Measurements from ENCODE around the gene MGAT4D. TPM values are rescaled to one million over a fixed set of nuclear protein-coding genes. Genes with fewer than 3 reads are reported as not detected.

MGAT4D gene
- total and polyA plus RNA-seq, 2 donors (not counting 1 experiment from before 2014, with no cell fraction given) = not detected

DNA sequence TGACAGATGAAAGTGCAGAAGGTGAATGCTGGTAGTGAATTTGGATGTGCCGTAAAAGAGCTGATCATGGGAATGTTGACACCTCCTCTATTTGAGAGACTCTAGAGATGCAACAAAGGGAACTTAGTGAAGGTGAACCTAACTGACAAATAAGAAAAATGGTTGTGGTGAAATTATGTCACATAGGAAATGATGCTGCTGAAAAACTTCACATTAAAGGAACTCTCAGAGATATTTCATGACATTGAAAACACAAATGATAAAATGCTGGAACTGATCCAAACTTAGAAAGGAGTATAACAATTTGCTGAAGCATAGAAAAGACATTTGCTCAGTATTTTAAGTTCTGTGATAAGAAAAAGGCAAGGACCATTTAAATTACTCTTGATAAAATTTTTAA, 31.9 kb downstream of the MGAT4D start:
- H3K4me2 ChIP-seq (ENCODE audit: extremely low read depth, insufficient read depth, low read length) = no peak overlapping the region
- no peak for DNase-seq (ENCODE audit: low read depth in 2 of 2)
- H3K79me2 ChIP-seq (ENCODE audit: control insufficient read depth, insufficient read depth, low read length) = no peaks in the 10 kb centered on the region
- no peak overlapping the region for H3K27ac ChIP-seq (ENCODE audit: insufficient read depth, low read length)
- no peak overlapping the region for H3K4me3 ChIP-seq (replicated peaks in 1 of 4; ENCODE audit: control extremely low read depth in 1 of 4, insufficient read depth in 1 of 4, low read depth in 3 of 4, low read length in 4 of 4)
- no peak overlapping the region for H3K9ac ChIP-seq (ENCODE audit: insufficient read depth, low read length)
- TF ChIP-seq EZH2 (IDR thresholded peaks at IDR 0.05; ENCODE audit: low read length, missing control alignments) = no peak
- TF ChIP-seq, protein P1, sequence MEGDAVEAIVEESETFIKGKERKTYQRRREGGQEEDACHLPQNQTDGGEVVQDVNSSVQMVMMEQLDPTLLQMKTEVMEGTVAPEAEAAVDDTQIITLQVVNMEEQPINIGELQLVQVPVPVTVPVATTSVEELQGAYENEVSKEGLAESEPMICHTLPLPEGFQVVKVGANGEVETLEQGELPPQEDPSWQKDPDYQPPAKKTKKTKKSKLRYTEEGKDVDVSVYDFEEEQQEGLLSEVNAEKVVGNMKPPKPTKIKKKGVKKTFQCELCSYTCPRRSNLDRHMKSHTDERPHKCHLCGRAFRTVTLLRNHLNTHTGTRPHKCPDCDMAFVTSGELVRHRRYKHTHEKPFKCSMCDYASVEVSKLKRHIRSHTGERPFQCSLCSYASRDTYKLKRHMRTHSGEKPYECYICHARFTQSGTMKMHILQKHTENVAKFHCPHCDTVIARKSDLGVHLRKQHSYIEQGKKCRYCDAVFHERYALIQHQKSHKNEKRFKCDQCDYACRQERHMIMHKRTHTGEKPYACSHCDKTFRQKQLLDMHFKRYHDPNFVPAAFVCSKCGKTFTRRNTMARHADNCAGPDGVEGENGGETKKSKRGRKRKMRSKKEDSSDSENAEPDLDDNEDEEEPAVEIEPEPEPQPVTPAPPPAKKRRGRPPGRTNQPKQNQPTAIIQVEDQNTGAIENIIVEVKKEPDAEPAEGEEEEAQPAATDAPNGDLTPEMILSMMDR (conservative IDR thresholded peaks at IDR 0.05 in 1 of 2, IDR thresholded peaks at IDR 0.05 in 1 of 2; ENCODE audit: low read depth in 1 of 2, low read length in 2 of 2) = no peak
- H3K9me3 ChIP-seq (ENCODE audit: control insufficient read depth, insufficient read depth, low read depth, low read length) = no peaks in the 10 kb centered on the region
- H3K4me1 ChIP-seq (ENCODE audit: control insufficient read depth, extremely low read depth, insufficient read depth, low read length) = no peaks in the 10 kb centered on the region
- no peaks in the 10 kb centered on the region for H3K36me3 ChIP-seq (ENCODE audit: control insufficient read depth, insufficient read depth, low read length)
- peaks cover 8% of the 10 kb centered on the region for H3K27me3 ChIP-seq (ENCODE audit: control insufficient read depth, insufficient read depth, low read length)
- no peaks in the 10 kb centered on the region for H4K20me1 ChIP-seq (ENCODE audit: control insufficient read depth, extremely low read depth, insufficient read depth, low read length)
- H2AFZ ChIP-seq (ENCODE audit: low read length) = no peak overlapping the region

DNA sequence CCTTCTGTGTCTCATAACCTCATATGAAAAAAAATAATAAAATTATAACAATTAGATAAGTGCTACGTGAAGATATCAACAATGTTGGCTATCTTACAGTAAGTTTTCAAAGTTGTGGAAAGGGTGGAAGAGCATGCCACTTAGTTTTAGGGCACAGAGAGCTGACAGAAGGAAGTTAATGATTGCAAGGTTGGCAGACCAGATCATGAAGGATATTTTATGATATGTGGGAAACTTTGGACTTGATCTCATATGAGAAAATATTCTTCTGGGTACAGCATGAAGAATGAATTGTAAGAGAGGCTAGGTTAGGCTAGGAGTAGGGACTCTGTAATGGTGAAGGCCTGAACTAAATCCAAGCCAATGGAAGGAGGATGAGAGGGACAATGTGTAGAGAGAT, 34.5 kb downstream of the MGAT4D start:
- no peak overlapping the region for H3K9ac ChIP-seq (ENCODE audit: insufficient read depth, low read length)
- H3K79me2 ChIP-seq (ENCODE audit: control insufficient read depth, insufficient read depth, low read length) = no peaks in the 10 kb centered on the region
- H3K4me3 ChIP-seq (replicated peaks in 1 of 4; ENCODE audit: control extremely low read depth in 1 of 4, insufficient read depth in 1 of 4, low read depth in 3 of 4, low read length in 4 of 4) = no peak overlapping the region
- H3K36me3 ChIP-seq (ENCODE audit: control insufficient read depth, insufficient read depth, low read length) = no peaks in the 10 kb centered on the region
- DNase-seq (ENCODE audit: low read depth in 2 of 2) = no peak
- H3K27me3 ChIP-seq (ENCODE audit: control insufficient read depth, insufficient read depth, low read length) = peaks cover 2% of the 10 kb centered on the region
- H4K20me1 ChIP-seq (ENCODE audit: control insufficient read depth, extremely low read depth, insufficient read depth, low read length) = no peaks in the 10 kb centered on the region
- no peak overlapping the region for H2AFZ ChIP-seq (ENCODE audit: low read length)
- H3K4me2 ChIP-seq (ENCODE audit: extremely low read depth, insufficient read depth, low read length) = no peak overlapping the region
- TF ChIP-seq, protein P1 (conservative IDR thresholded peaks at IDR 0.05 in 1 of 2, IDR thresholded peaks at IDR 0.05 in 1 of 2; ENCODE audit: low read depth in 1 of 2, low read length in 2 of 2) = no peak
- no peak for TF ChIP-seq EZH2 (IDR thresholded peaks at IDR 0.05; ENCODE audit: low read length, missing control alignments)
- H3K27ac ChIP-seq (ENCODE audit: insufficient read depth, low read length) = no peak overlapping the region
- no peaks in the 10 kb centered on the region for H3K4me1 ChIP-seq (ENCODE audit: control insufficient read depth, extremely low read depth, insufficient read depth, low read length)
- no peaks in the 10 kb centered on the region for H3K9me3 ChIP-seq (ENCODE audit: control insufficient read depth, insufficient read depth, low read depth, low read length)

DNA sequence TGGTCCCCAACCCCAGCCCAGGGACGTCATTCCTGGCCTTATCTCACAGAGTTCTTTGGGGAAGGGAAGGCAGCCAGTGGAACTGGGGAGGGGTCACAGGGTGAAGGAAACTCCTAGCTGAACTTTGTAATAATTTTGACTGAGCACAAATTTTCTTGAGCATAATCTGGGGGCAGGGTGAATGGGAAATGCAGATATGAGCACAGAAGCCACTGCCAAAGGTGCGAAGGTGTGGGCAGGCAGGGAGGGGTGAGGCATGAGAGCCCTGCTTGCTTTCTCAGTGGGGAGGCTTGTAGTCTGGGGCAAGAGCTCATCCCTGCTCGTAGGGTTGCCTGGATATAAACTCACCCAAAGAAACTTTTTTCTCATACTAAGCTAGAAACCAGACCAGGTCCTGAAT, 34.9 kb downstream of the MGAT4D start:
- H3K27me3 ChIP-seq (ENCODE audit: control insufficient read depth, insufficient read depth, low read length) = peaks cover 2% of the 10 kb centered on the region
- no peaks in the 10 kb centered on the region for H3K4me1 ChIP-seq (ENCODE audit: control insufficient read depth, extremely low read depth, insufficient read depth, low read length)
- H3K27ac ChIP-seq (ENCODE audit: insufficient read depth, low read length) = no peak overlapping the region

More for the DNA sequence above, 34.9 kb downstream of the MGAT4D start:
- DNase-seq (ENCODE audit: low read depth in 2 of 2) = no peak
- Histone ChIP-seq H3K4me2 (ENCODE audit: extremely low read depth, insufficient read depth, low read length) (no peak overlapping the region), H3K36me3 (ENCODE audit: control insufficient read depth, insufficient read depth, low read length) (no peaks in the 10 kb centered on the region), H3K9ac (ENCODE audit: insufficient read depth, low read length) (no peak overlapping the region), H3K9me3 (ENCODE audit: control insufficient read depth, insufficient read depth, low read depth, low read length) (no peaks in the 10 kb centered on the region), H3K4me3 (replicated peaks in 1 of 4; ENCODE audit: control extremely low read depth in 1 of 4, insufficient read depth in 1 of 4, low read depth in 3 of 4, low read length in 4 of 4) (no peak overlapping the region), H2AFZ (ENCODE audit: low read length) (no peak overlapping the region), H4K20me1 (ENCODE audit: control insufficient read depth, extremely low read depth, insufficient read depth, low read length) (no peaks in the 10 kb centered on the region), H3K79me2 (ENCODE audit: control insufficient read depth, insufficient read depth, low read length) (no peaks in the 10 kb centered on the region)
- no peak for TF ChIP-seq EZH2 (IDR thresholded peaks at IDR 0.05; ENCODE audit: low read length, missing control alignments)
- TF ChIP-seq, protein P1 (conservative IDR thresholded peaks at IDR 0.05 in 1 of 2, IDR thresholded peaks at IDR 0.05 in 1 of 2; ENCODE audit: low read depth in 1 of 2, low read length in 2 of 2) = no peak
